HG03097 (cell line): Measurements from ENCODE around the gene PRR16.
"Not testable (repeated sequence)": the region's sequence is repeated elsewhere in the genome, so short reads cannot be mapped to it uniquely, and the experiment has no call there.

Experiments used
- ATAC-seq: cut with Tn5 transposase; IDR thresholded peaks from one replicate; pipeline ENCODE4 v1.9.1; 2021; ENCODE audit not compliant: unreplicated experiment, low FRiP score

The PRR16 gene

GRCh38 chr5:120630550-120630949 is 166.4 kb downstream of the PRR16 start:
- ATAC-seq, result no peak

- no peak for ATAC-seq
Measured at GRCh38 chr5:120631611-120632010, 167.5 kb downstream of the PRR16 start.

GRCh38 chr5:120632430-120632829 is 168.3 kb downstream of the PRR16 start:
- no peak for ATAC-seq

GRCh38 chr5:120638449-120638848 is 174.3 kb downstream of the PRR16 start:
- ATAC-seq, result no peak

- no peak for ATAC-seq
Measured at GRCh38 chr5:120640778-120641177, 176.7 kb downstream of the PRR16 start.

GRCh38 chr5:120644516-120644915 is 180.4 kb downstream of the PRR16 start:
- no peak for ATAC-seq

GRCh38 chr5:120655828-120656435 is 191.8 kb downstream of the PRR16 start:
- ATAC-seq, result no peak

GRCh38 chr5:120657104-120657503 is 193.0 kb downstream of the PRR16 start:
- no peak for ATAC-seq

- no peak for ATAC-seq
Measured at GRCh38 chr5:120677481-120677880, 213.4 kb downstream of the PRR16 start.

GRCh38 chr5:120678279-120678678 is 214.2 kb downstream of the PRR16 start:
- no peak for ATAC-seq

GRCh38 chr5:120682851-120683250 is 218.8 kb downstream of the PRR16 start:
- ATAC-seq, result no peak

GRCh38 chr5:120683580-120683979 is 219.5 kb downstream of the PRR16 start:
- no peak for ATAC-seq

- no peak for ATAC-seq
Measured at GRCh38 chr5:120684213-120684612, 220.1 kb downstream of the PRR16 start.

GRCh38 chr5:120684749-120685415 is 220.8 kb downstream of the PRR16 start:
- ATAC-seq, result no peak

GRCh38 chr5:120690621-120691407 is 226.7 kb downstream of the PRR16 start:
- ATAC-seq, result no peak

GRCh38 chr5:120692325-120692724 is 228.2 kb downstream of the PRR16 start:
- ATAC-seq, result no peak

- ATAC-seq, result no peak
Measured at GRCh38 chr5:120695368-120695880, 231.3 kb downstream of the PRR16 start.

GRCh38 chr5:120697147-120697546 is 233.0 kb downstream of the PRR16 start:
- ATAC-seq, result no peak

- not testable (repeated sequence) for ATAC-seq
Measured at GRCh38 chr5:120697670-120698327, 233.7 kb downstream of the PRR16 start.

GRCh38 chr5:120700653-120701052 is 236.6 kb downstream of the PRR16 start:
- not testable (repeated sequence) for ATAC-seq
